NCI-H2107 treated with DMSO at 0.1 percent for 48 hours (cell line): ENCODE measurements around the gene SAA1.
"Not testable (repeated sequence)": the region's sequence is repeated elsewhere in the genome, so short reads cannot be mapped to it uniquely, and the experiment has no call there.

Experiments used
- DNase-seq: peaks from one replicate; lab custom pipeline; 2025; ENCODE audit not compliant: unreplicated experiment; lab: John Stamatoyannopoulos, UW

SAA1 gene

GRCh38 chr11:18254781-18255361 lies 11.2 kb upstream of the SAA1 start:
- DNase-seq = no peak

- no peak for DNase-seq
Measured at GRCh38 chr11:18259259-18259658, 6.8 kb upstream of the SAA1 start.

- DNase-seq = no peak
Measured at GRCh38 chr11:18261721-18262120, 4.3 kb upstream of the SAA1 start.

- DNase-seq = not testable (repeated sequence)
Measured at GRCh38 chr11:18262681-18263350, 3.2 kb upstream of the SAA1 start.

GRCh38 chr11:18264035-18264434 lies 2.0 kb upstream of the SAA1 start:
- DNase-seq = no peak

GRCh38 chr11:18264677-18265555 lies 1.1 kb upstream of the SAA1 start:
- DNase-seq = no peak

- not testable (repeated sequence) for DNase-seq
Measured at GRCh38 chr11:18267335-18268133, 1.5 kb downstream of the SAA1 start.

- DNase-seq = not testable (repeated sequence)
Measured at GRCh38 chr11:18269252-18269651, 3.2 kb downstream of the SAA1 start.

GRCh38 chr11:18270102-18270501 lies 4.0 kb downstream of the SAA1 start:
- DNase-seq = no peak

GRCh38 chr11:18271206-18271605 lies 5.1 kb downstream of the SAA1 start:
- DNase-seq = no peak

- DNase-seq = no peak
Measured at GRCh38 chr11:18277565-18278271, 11.7 kb downstream of the SAA1 start.

- no peak for DNase-seq
Measured at GRCh38 chr11:18280438-18281045, 14.5 kb downstream of the SAA1 start.

GRCh38 chr11:18282626-18283025 lies 16.6 kb downstream of the SAA1 start:
- no peak for DNase-seq

- DNase-seq = no peak
Measured at GRCh38 chr11:18285841-18286240, 19.8 kb downstream of the SAA1 start.

- no peak for DNase-seq
Measured at GRCh38 chr11:18288911-18289310, 22.8 kb downstream of the SAA1 start.

- DNase-seq = no peak
Measured at GRCh38 chr11:18294862-18295261, 28.8 kb downstream of the SAA1 start.

- DNase-seq = no peak
Measured at GRCh38 chr11:18295316-18295715, 29.3 kb downstream of the SAA1 start.

GRCh38 chr11:18299721-18300120 lies 33.7 kb downstream of the SAA1 start:
- no peak for DNase-seq

- DNase-seq = no peak
Measured at GRCh38 chr11:18304745-18305144, 38.7 kb downstream of the SAA1 start.

- no peak for DNase-seq
Measured at GRCh38 chr11:18307461-18308139, 41.5 kb downstream of the SAA1 start.
